Mesodermal cell (in vitro differentiated cells): Measurements from ENCODE around the gene BUB1B.
A peak's percentile ranks its signal among the peaks of the same experiment; 100 is the strongest.

Experiments
- H3K27ac ChIP-seq: 2 replicates; pipeline ENCODE4 v1.7.0; 2013; ENCODE audit warnings: mild to moderate bottlenecking, low read depth, low read length, moderate library complexity; ENCODE audit not compliant: severe bottlenecking
- H3K36me3 ChIP-seq: 2 replicates; pipeline ENCODE4 v1.7.1; 2013; ENCODE audit warnings: mild to moderate bottlenecking, low read length, moderate library complexity; ENCODE audit not compliant: control insufficient read depth, insufficient read depth
- H3K4me1 ChIP-seq: one replicate; pipeline ENCODE4 v1.7.1; 2013; ENCODE audit warnings: mild to moderate bottlenecking, low read length; ENCODE audit not compliant: insufficient read depth, control insufficient read depth, poor library complexity, severe bottlenecking
- H3K4me3 ChIP-seq: 2 replicates; pipeline ENCODE4 v1.7.0; 2013; ENCODE audit warnings: low read length, control low read depth, mild to moderate bottlenecking; ENCODE audit not compliant: insufficient read depth, poor library complexity, severe bottlenecking; ENCODE audit errors: extremely low read depth
- H3K9me3 ChIP-seq: 2 replicates; pipeline ENCODE4 v1.7.1; 2013; ENCODE audit warnings: mild to moderate bottlenecking, low read length, moderate library complexity; ENCODE audit not compliant: control insufficient read depth
- WGBS, 2 experiments: methylation state at CpG; one replicate each; pipeline ENCODE4 v1.1.5; 2013; ENCODE audit warnings: missing lambda C conversion rate in 2 of 2; ENCODE audit not compliant: insufficient coverage in 2 of 2; 5-methylcytosine and 5-hydroxymethylcytosine counted together

BUB1B gene

GRCh38 chr15:40229316-40229715 is 68.4 kb downstream of the BUB1B start:
- Histone ChIP-seq H3K4me3 (no peak overlapping the region), H3K9me3 (no peaks in the 10 kb centered on the region), H3K27ac (no peak overlapping the region), H3K36me3 (peaks cover 50% of the 10 kb centered on the region), H3K4me1 (no peaks in the 10 kb centered on the region)
- WGBS, 2 experiments, result 96 to 100% methylated on average over 2 to 4 of the region's 5 CpGs

GRCh38 chr15:40229956-40230355 is 69.1 kb downstream of the BUB1B start:
- Histone ChIP-seq H3K36me3 (peaks cover 44% of the 10 kb centered on the region), H3K4me3 (no peak overlapping the region), H3K4me1 (peaks cover 3% of the 10 kb centered on the region), H3K27ac (no peak overlapping the region), H3K9me3 (no peaks in the 10 kb centered on the region)
- WGBS, 2 experiments, result no CpG with 5 or more reads among the region's 1 CpG

- no peak overlapping the region for H3K27ac ChIP-seq
- H3K4me1 ChIP-seq, result peaks cover 4% of the 10 kb centered on the region
- WGBS, 2 experiments, result 85 to 90% methylated on average over 7 of the region's 7 CpGs
- peaks cover 34% of the 10 kb centered on the region for H3K36me3 ChIP-seq
- no peak overlapping the region for H3K4me3 ChIP-seq
- no peaks in the 10 kb centered on the region for H3K9me3 ChIP-seq
Observed at GRCh38 chr15:40232625-40233070, 71.8 kb downstream of the BUB1B start.

GRCh38 chr15:40233727-40234577 is 73.1 kb downstream of the BUB1B start:
- Histone ChIP-seq H3K9me3 (no peaks in the 10 kb centered on the region), H3K4me1 (peaks cover 4% of the 10 kb centered on the region), H3K4me3 (no peak overlapping the region), H3K36me3 (peaks cover 29% of the 10 kb centered on the region), H3K27ac (no peak overlapping the region)
- 94 to 96% methylated on average over 2 to 3 of the region's 11 CpGs for WGBS, 2 experiments

GRCh38 chr15:40234783-40235182 is 73.9 kb downstream of the BUB1B start:
- H3K27ac ChIP-seq, result no peak overlapping the region

GRCh38 chr15:40235201-40235885 is 74.5 kb downstream of the BUB1B start:
- WGBS, 2 experiments, result 92 to 93% methylated on average over 3 to 4 of the region's 4 CpGs

More at GRCh38 chr15:40234783-40235182, 73.9 kb downstream of the BUB1B start:
- peaks cover 21% of the 10 kb centered on the region for H3K36me3 ChIP-seq
- peaks cover 10% of the 10 kb centered on the region for H3K4me1 ChIP-seq
- no peaks in the 10 kb centered on the region for H3K9me3 ChIP-seq
- WGBS, 2 experiments, result 72 to 78% methylated on average over 2 of the region's 4 CpGs
- H3K4me3 ChIP-seq, result no peak overlapping the region

GRCh38 chr15:40238532-40239403 is 77.9 kb downstream of the BUB1B start, which contains the start of gene PAK6:
TSS of gene PAK6 (plus strand) at chr15:40239063. CDS start at chr15:40264786, 25,723 bp downstream.
- H3K27ac ChIP-seq, result no peak within 1 kb of the TSS
- peak within 1 kb of the TSS; percentile 3 for H3K4me3 ChIP-seq
- peaks cover 18% of the 10 kb centered on the region for H3K4me1 ChIP-seq
- H3K9me3 ChIP-seq, result no peaks in the 10 kb centered on the region
- WGBS, 2 experiments, result 6% methylated on average over 23 of the region's 39 CpGs
- no peaks in the 10 kb centered on the region for H3K36me3 ChIP-seq

More at GRCh38 chr15:40235201-40235885, 74.5 kb downstream of the BUB1B start:
- Histone ChIP-seq H3K4me3 (no peak overlapping the region), H3K27ac (no peak overlapping the region), H3K36me3 (peaks cover 19% of the 10 kb centered on the region), H3K4me1 (peaks cover 15% of the 10 kb centered on the region), H3K9me3 (no peaks in the 10 kb centered on the region)

- Histone ChIP-seq H3K4me3 (peak overlapping the region; percentile 3), H3K4me1 (peaks cover 18% of the 10 kb centered on the region), H3K27ac (no peak overlapping the region), H3K9me3 (no peaks in the 10 kb centered on the region), H3K36me3 (no peaks in the 10 kb centered on the region)
- 38 to 65% methylated on average over 3 to 4 of the region's 5 CpGs for WGBS, 2 experiments
Observed at GRCh38 chr15:40239404-40239692, 78.5 kb downstream of the BUB1B start.

- no peaks in the 10 kb centered on the region for H3K9me3 ChIP-seq
- no peaks in the 10 kb centered on the region for H3K36me3 ChIP-seq
- H3K27ac ChIP-seq, result no peak overlapping the region
- 87 to 88% methylated on average over 14 to 16 of the region's 19 CpGs for WGBS, 2 experiments
- no peak overlapping the region for H3K4me3 ChIP-seq
- H3K4me1 ChIP-seq, result peaks cover 14% of the 10 kb centered on the region
Observed at GRCh38 chr15:40239693-40240618, 79.1 kb downstream of the BUB1B start.
